ENCODE measurements around the gene ZNF529.

The ZNF529 gene

GRCh38 chr19:36527341-36527740 is 45.8 kb downstream of the ZNF529 start:
- H3K36me3 ChIP-seq (replicated peaks; ENCODE audit: insufficient read depth, low read length), result no peaks in the 10 kb centered on the region
- no peaks in the 10 kb centered on the region for H3F3A ChIP-seq (ENCODE audit: insufficient read depth, low read length)
- H2AFZ ChIP-seq (ENCODE audit: low read length), result no peak overlapping the region
- H3K9me2 ChIP-seq (replicated peaks; ENCODE audit: insufficient read depth, low read length), result no peaks in the 10 kb centered on the region
- H3K9ac ChIP-seq (ENCODE audit: low read length), result no peak overlapping the region
- H4K20me1 ChIP-seq (ENCODE audit: insufficient read depth, low read length), result no peaks in the 10 kb centered on the region
- no peak overlapping the region for H3K27ac ChIP-seq (ENCODE audit: low read length)
- no peaks in the 10 kb centered on the region for H3K27me3 ChIP-seq (replicated peaks; ENCODE audit: insufficient read depth, low read length)
- H3K4me2 ChIP-seq (ENCODE audit: low read depth, low read length), result peak overlapping the region; percentile 62; the same call in 1 of the 2 replicates
- H3K79me2 ChIP-seq (ENCODE audit: low read length), result no peaks in the 10 kb centered on the region
- H3K9me3 ChIP-seq (replicated peaks; ENCODE audit: insufficient read depth, low read length), result no peaks in the 10 kb centered on the region
- H3K4me1 ChIP-seq (ENCODE audit: low read length), result no peaks in the 10 kb centered on the region
- no peak overlapping the region for H3K4me3 ChIP-seq (ENCODE audit: low read length)
- TF ChIP-seq CTCF (IDR thresholded peaks at IDR 0.05; ENCODE audit: low read length) (no peak), EZH2phosphoT487 (IDR thresholded peaks at IDR 0.05; ENCODE audit: low read length) (no peak), EZH2 (optimal IDR thresholded peaks at IDR 0.05; ENCODE audit: low read depth, low read length) (no peak)
- DNase-seq, result no peak

GRCh38 chr19:36526581-36526980 is 46.5 kb downstream of the ZNF529 start:
- no peaks in the 10 kb centered on the region for H3F3A ChIP-seq (ENCODE audit: insufficient read depth, low read length)
- no peaks in the 10 kb centered on the region for H3K4me1 ChIP-seq (ENCODE audit: low read length)
- H4K20me1 ChIP-seq (ENCODE audit: insufficient read depth, low read length), result no peaks in the 10 kb centered on the region
- DNase-seq, result no peak
- H3K4me3 ChIP-seq (ENCODE audit: low read length), result no peak overlapping the region
- no peaks in the 10 kb centered on the region for H3K9me2 ChIP-seq (replicated peaks; ENCODE audit: insufficient read depth, low read length)
- H3K36me3 ChIP-seq (replicated peaks; ENCODE audit: insufficient read depth, low read length), result no peaks in the 10 kb centered on the region
- no peak overlapping the region for H3K9ac ChIP-seq (ENCODE audit: low read length)
- H3K9me3 ChIP-seq (replicated peaks; ENCODE audit: insufficient read depth, low read length), result no peaks in the 10 kb centered on the region
- H3K27ac ChIP-seq (ENCODE audit: low read length), result no peak overlapping the region
- TF ChIP-seq EZH2 (optimal IDR thresholded peaks at IDR 0.05; ENCODE audit: low read depth, low read length) (no peak), CTCF (IDR thresholded peaks at IDR 0.05; ENCODE audit: low read length) (no peak), EZH2phosphoT487 (IDR thresholded peaks at IDR 0.05; ENCODE audit: low read length) (no peak)
- no peaks in the 10 kb centered on the region for H3K79me2 ChIP-seq (ENCODE audit: low read length)
- H2AFZ ChIP-seq (ENCODE audit: low read length), result no peak overlapping the region
- H3K27me3 ChIP-seq (replicated peaks; ENCODE audit: insufficient read depth, low read length), result no peaks in the 10 kb centered on the region
- H3K4me2 ChIP-seq (ENCODE audit: low read depth, low read length), result no peak overlapping the region

GRCh38 chr19:36524617-36525016 is 48.5 kb downstream of the ZNF529 start:
- no peaks in the 10 kb centered on the region for H3K36me3 ChIP-seq (replicated peaks; ENCODE audit: insufficient read depth, low read length)
- no peak for DNase-seq
- H3K4me2 ChIP-seq (ENCODE audit: low read depth, low read length), result no peak overlapping the region
- H3K79me2 ChIP-seq (ENCODE audit: low read length), result no peaks in the 10 kb centered on the region
- no peaks in the 10 kb centered on the region for H3K9me2 ChIP-seq (replicated peaks; ENCODE audit: insufficient read depth, low read length)
- H3K9me3 ChIP-seq (replicated peaks; ENCODE audit: insufficient read depth, low read length), result no peaks in the 10 kb centered on the region
- H3F3A ChIP-seq (ENCODE audit: insufficient read depth, low read length), result no peaks in the 10 kb centered on the region
- TF ChIP-seq CTCF (IDR thresholded peaks at IDR 0.05; ENCODE audit: low read length) (no peak), EZH2 (optimal IDR thresholded peaks at IDR 0.05; ENCODE audit: low read depth, low read length) (no peak), EZH2phosphoT487 (IDR thresholded peaks at IDR 0.05; ENCODE audit: low read length) (no peak)
- H3K4me3 ChIP-seq (ENCODE audit: low read length), result no peak overlapping the region
- no peak overlapping the region for H3K27ac ChIP-seq (ENCODE audit: low read length)
- H3K9ac ChIP-seq (ENCODE audit: low read length), result no peak overlapping the region
- no peak overlapping the region for H2AFZ ChIP-seq (ENCODE audit: low read length)
- H3K27me3 ChIP-seq (replicated peaks; ENCODE audit: insufficient read depth, low read length), result no peaks in the 10 kb centered on the region
- no peaks in the 10 kb centered on the region for H3K4me1 ChIP-seq (ENCODE audit: low read length)
- no peaks in the 10 kb centered on the region for H4K20me1 ChIP-seq (ENCODE audit: insufficient read depth, low read length)

Data from MM.1S (cell line).